Endothelial cell (in vitro differentiated cells): Measurements from ENCODE around the gene PALMD. TPM values are rescaled to one million over a fixed set of nuclear protein-coding genes. Genes with fewer than 3 reads are reported as not detected.
A peak's percentile ranks its signal among the peaks of the same experiment; 100 is the strongest.

Source experiments
- DNase-seq: peaks from one replicate; pipeline ENCODE4 v3.0.0; 2021; ENCODE audit warnings: low spot score
- H3K27ac Mint-ChIP-seq: one replicate; pipeline ENCODE4 v1.8.0; 2021; ENCODE audit warnings: mixed read lengths, inconsistent platforms; ENCODE audit not compliant: unreplicated experiment
- H3K27me3 Mint-ChIP-seq: one replicate; pipeline ENCODE4 v1.8.0; 2021; ENCODE audit warnings: mild to moderate bottlenecking, moderate library complexity, mixed read lengths, inconsistent platforms; ENCODE audit not compliant: unreplicated experiment
- H3K36me3 Mint-ChIP-seq: one replicate; pipeline ENCODE4 v1.8.0; 2021; ENCODE audit warnings: mild to moderate bottlenecking, low read depth, mixed read lengths, inconsistent platforms; ENCODE audit not compliant: unreplicated experiment
- H3K4me1 Mint-ChIP-seq: one replicate; pipeline ENCODE4 v1.8.0; 2021; ENCODE audit warnings: mild to moderate bottlenecking, mixed read lengths, inconsistent platforms; ENCODE audit not compliant: unreplicated experiment
- H3K4me3 Mint-ChIP-seq: one replicate; pipeline ENCODE4 v1.8.0; 2021; ENCODE audit warnings: mild to moderate bottlenecking, mixed read lengths, inconsistent platforms; ENCODE audit not compliant: unreplicated experiment
- H3K9me3 Mint-ChIP-seq: one replicate; pipeline ENCODE4 v1.8.0; 2021; ENCODE audit warnings: mixed read lengths, inconsistent platforms; ENCODE audit not compliant: unreplicated experiment
- total RNA-seq: library from RNA; stranded (reverse); fragmentation: NEBNext Ultra II Directional; extraction: Animal tissue kit (Norgen Biotek cat#: 25700); gene quantifications from one replicate; pipeline ENCODE4 v1.2.1, GENCODE V29; 2021; ENCODE audit not compliant: unreplicated experiment
- TF ChIP-seq, protein P1 (sequence below): fragments of 200-600 bp; sonication (generic); IDR thresholded peaks from one replicate; pipeline ENCODE4 v1.5.0; 2021; ENCODE audit warnings: antibody characterized with exemption; ENCODE audit not compliant: unreplicated experiment

The PALMD gene
- total RNA-seq, 1 donor from 2014 or later = 1.9 TPM

DNA sequence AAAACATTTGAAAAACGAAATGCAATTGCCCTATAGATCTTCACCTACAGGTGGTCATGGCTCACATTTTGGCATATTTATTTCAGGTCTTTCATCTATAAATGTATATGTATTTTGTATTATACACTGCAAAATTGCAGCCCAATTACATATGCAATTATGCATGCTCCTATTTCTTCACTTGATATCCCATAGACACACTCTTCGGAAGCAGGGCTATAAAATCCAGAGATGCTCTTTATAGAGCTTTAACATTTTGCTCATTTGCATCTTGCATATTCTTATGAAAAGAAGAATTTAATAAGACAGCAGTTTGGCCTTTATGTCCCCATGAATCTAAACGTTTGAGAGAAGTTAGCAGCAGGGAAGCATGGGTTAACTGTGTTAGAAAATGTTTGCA lies 44.7 kb upstream of the PALMD start:
- Mint-ChIP-seq H3K4me1 (peaks cover 34% of the 10 kb centered on the region), H3K36me3 (no peaks in the 10 kb centered on the region), H3K27ac (peak overlapping the region; percentile 82), H3K27me3 (peaks cover 2% of the 10 kb centered on the region), H3K9me3 (no peaks in the 10 kb centered on the region), H3K4me3 (no peak overlapping the region)
- TF ChIP-seq, protein P1, sequence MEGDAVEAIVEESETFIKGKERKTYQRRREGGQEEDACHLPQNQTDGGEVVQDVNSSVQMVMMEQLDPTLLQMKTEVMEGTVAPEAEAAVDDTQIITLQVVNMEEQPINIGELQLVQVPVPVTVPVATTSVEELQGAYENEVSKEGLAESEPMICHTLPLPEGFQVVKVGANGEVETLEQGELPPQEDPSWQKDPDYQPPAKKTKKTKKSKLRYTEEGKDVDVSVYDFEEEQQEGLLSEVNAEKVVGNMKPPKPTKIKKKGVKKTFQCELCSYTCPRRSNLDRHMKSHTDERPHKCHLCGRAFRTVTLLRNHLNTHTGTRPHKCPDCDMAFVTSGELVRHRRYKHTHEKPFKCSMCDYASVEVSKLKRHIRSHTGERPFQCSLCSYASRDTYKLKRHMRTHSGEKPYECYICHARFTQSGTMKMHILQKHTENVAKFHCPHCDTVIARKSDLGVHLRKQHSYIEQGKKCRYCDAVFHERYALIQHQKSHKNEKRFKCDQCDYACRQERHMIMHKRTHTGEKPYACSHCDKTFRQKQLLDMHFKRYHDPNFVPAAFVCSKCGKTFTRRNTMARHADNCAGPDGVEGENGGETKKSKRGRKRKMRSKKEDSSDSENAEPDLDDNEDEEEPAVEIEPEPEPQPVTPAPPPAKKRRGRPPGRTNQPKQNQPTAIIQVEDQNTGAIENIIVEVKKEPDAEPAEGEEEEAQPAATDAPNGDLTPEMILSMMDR = no peak
- DNase-seq = no peak

DNA sequence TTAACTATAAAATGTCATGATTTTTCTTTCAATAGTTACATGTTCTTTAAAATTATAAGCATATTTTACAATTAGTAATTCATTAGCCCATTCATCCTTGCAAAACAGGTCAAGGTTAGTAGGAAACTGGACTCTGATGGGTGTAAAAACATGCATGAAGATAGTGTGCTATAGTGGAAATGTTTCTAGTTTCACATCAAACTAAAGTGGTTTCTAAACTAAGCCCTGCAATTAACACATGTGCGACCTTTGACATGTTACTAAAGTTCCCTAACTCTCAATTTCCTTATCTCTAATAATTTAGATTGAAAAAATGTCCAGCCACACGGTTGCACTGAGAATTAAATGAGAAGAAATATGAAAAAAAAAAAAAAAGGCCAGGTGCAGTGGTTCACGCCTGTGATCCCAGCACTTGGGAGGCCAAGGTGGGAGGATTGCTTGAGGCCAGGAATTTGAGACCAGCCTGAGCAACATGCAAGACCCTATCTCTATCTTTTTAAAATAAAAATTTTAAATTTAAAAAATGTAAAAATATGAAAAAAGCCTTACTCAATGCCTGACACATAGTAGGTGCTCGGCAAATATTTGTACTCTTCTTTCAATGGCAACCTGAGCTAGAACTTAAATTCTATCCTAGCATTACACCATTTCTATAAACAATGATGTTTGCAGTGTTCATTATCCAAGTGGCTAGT lies 44.1 kb upstream of the PALMD start:
- Mint-ChIP-seq H3K36me3 (no peaks in the 10 kb centered on the region), H3K4me1 (peaks cover 34% of the 10 kb centered on the region), H3K9me3 (no peaks in the 10 kb centered on the region), H3K27ac (peak overlapping the region; percentile 78), H3K27me3 (peaks cover 2% of the 10 kb centered on the region), H3K4me3 (no peak overlapping the region)
- TF ChIP-seq, protein P1 = no peak
- DNase-seq = no peak

DNA sequence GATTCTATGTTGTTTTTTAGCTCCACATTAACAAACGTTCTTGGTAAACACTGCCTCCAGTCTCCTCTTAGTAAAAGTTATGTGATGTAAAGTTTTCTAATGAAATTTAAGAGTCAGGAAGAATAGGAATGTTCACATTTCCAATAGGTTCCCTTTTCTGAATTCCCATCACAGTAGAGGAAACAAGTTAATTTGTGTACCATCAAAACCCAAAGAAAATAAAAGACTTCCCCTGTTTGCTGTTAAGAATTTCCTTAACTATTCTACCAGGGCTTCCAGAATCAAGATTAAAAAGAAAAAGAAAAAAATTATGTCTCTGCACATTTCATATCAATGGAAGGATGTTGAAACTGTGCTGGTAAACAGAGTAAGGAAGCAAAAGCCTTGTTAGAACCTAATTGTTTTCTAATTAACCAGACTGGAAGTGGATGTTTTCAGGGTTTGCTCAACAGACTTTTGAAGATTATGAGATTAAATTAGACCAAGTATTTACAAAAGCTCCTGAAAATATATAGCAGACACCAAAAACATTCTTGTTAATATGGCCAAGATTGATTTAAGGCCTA lies 43.4 kb upstream of the PALMD start:
- DNase-seq = no peak
- Mint-ChIP-seq H3K4me1 (peaks cover 31% of the 10 kb centered on the region), H3K4me3 (no peak overlapping the region), H3K27me3 (peaks cover 2% of the 10 kb centered on the region), H3K36me3 (no peaks in the 10 kb centered on the region), H3K27ac (peak overlapping the region; percentile 78), H3K9me3 (no peaks in the 10 kb centered on the region)
- TF ChIP-seq, protein P1 = no peak

DNA sequence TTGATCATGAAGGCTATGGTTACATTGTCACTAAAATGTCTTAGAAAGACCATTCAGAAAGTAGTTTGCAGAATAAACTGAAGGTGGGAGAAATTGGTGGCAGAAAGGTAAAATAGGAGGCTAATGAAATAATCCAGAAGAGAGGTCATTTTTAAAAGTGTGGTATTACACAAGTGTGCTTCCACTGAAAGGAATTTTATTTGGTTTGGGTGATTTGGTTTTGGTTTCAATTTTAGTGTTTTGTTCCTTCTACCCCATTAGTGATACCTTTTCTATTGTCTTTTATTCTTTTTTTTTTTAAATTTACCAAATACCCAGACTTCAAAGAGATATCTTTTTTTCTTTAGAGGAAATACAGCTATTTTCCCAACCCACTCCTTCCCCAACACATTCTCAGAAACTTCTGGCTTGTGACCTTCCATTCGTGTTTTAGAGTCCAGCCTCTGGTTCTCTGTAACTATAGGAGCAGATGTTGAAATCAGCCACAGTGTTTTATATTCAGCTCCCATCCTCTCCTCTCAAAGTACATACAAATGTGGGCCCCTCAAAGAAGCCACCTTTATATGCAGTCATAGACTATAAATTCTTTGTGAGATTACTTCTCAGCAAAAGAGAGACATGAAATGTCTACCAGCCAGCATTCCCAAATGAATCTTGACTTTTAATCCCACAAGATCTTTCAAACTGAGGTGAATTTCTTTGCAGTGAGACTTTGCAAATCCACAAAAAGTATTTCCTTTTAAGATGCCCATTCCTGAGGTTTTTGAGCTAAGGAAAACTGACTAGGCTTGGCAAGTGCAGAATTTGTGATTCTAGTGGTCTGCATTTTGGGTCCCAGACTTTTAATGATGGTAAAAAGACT lies 42.0 kb upstream of the PALMD start:
- Mint-ChIP-seq H3K4me1 (peaks cover 29% of the 10 kb centered on the region), H3K36me3 (no peaks in the 10 kb centered on the region), H3K27me3 (peaks cover 2% of the 10 kb centered on the region), H3K27ac (no peak overlapping the region), H3K4me3 (no peak overlapping the region), H3K9me3 (no peaks in the 10 kb centered on the region)
- no peak for DNase-seq
- TF ChIP-seq, protein P1 = no peak

DNA sequence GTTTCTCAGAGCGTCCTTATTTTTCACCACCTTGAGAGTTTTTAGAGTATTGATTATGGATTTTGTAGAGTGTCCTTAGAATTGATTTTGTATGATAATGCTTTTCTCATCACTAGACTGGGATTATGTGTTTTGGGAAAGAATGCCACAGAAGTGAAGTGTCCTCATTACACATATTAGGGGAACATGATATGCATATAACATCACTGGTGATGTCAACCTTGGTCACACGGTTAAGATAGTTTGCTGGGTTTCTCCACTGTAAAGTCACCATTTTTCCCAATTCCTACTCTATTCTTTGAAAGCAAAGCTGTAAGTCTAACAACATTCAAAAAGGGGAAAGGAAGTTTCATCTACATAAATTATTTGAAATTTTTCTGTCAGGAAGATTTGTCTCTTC lies 39.6 kb upstream of the PALMD start:
- no peak overlapping the region for H3K27ac Mint-ChIP-seq
- H3K4me1 Mint-ChIP-seq = peaks cover 13% of the 10 kb centered on the region
- no peaks in the 10 kb centered on the region for H3K9me3 Mint-ChIP-seq
- H3K36me3 Mint-ChIP-seq = no peaks in the 10 kb centered on the region
- no peak overlapping the region for H3K4me3 Mint-ChIP-seq
- TF ChIP-seq, protein P1 = no peak
- H3K27me3 Mint-ChIP-seq = no peaks in the 10 kb centered on the region
- no peak for DNase-seq
